Measurements from ENCODE around the gene MAP7D1.

MAP7D1 gene

GRCh38 chr1:36162680-36163239 is 6.8 kb downstream of the MAP7D1 start:
- no peak for FAIRE-seq
- no peak for DNase-seq (ENCODE audit: insufficient read length, low spot score)
- no peak for TF ChIP-seq CTCF (IDR thresholded peaks at IDR 0.05; ENCODE audit: insufficient read depth, missing control alignments)

GRCh38 chr1:36163426-36163825 is 7.5 kb downstream of the MAP7D1 start:
- TF ChIP-seq CTCF (IDR thresholded peaks at IDR 0.05; ENCODE audit: insufficient read depth, missing control alignments), result no peak
- FAIRE-seq (no peak), DNase-seq (ENCODE audit: insufficient read length, low spot score) (no peak)

DNA sequence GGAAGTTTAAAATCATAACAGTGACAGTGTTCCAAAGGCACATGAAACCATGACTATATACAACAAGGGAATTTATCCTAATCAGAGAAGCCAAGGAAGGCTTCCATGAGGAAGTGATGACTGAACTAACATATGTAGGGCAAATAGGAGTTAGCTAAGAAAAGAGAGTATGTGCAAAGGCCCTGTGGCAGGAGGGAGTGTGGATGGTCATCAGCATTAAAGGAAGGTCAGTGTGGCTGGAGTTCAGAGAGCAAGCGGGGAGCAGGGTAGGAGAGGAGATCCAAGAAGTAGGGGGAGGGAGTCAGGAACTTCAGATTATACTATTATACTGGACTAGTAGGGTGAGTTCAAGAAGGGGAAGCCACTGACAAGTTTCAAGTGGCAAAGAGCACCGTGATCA is 8.4 kb downstream of the MAP7D1 start:
- FAIRE-seq (no peak), DNase-seq (ENCODE audit: insufficient read length, low spot score) (no peak)
- no peak for TF ChIP-seq CTCF (IDR thresholded peaks at IDR 0.05; ENCODE audit: insufficient read depth, missing control alignments)

DNA sequence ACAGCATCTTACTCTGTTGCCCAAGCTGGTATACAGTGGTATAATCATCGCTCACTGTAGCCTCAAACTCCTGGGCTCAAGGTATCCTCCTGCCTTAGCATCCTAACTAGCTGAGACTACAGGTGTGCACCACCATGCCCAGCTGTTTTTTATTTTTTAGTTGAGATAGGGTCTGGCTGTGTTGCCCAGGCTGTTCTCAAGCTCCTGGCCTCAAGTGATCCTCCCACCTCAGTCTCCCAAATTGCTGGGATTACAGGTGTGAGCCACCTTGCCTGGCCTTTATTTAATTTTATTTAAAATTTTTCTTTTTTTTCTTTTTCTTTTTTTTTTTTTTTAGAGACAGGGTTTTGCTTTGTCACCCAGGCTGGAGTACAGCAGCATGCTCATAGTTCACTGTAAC is 9.2 kb downstream of the MAP7D1 start:
- FAIRE-seq, result no peak
- no peak for DNase-seq (ENCODE audit: insufficient read length, low spot score)
- TF ChIP-seq CTCF (IDR thresholded peaks at IDR 0.05; ENCODE audit: insufficient read depth, missing control alignments), result no peak

DNA sequence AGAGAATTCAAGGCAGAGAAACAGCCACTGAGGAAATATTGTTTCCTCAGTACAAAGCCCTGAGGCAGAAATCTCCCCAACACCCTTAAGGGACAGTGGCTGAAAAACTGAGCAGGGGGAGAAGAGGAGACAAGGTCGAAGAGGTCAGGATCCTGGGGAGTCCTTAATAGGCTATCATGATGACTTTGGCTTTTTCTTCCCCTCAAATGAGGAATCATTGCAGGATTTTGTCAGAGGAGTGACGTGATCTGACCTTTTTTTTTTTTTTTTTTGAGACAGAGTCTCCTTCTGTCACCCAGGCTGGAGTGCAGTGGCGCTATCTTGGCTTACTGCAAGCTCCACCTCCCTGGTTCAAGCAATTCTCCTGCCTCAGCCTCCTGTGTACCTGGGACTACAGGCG is 10.2 kb downstream of the MAP7D1 start:
- TF ChIP-seq CTCF (IDR thresholded peaks at IDR 0.05; ENCODE audit: insufficient read depth, missing control alignments), result no peak
- no peak for DNase-seq (ENCODE audit: insufficient read length, low spot score)
- no peak for FAIRE-seq

GRCh38 chr1:36166938-36167905 is 11.3 kb downstream of the MAP7D1 start:
- no peak for DNase-seq (ENCODE audit: insufficient read length, low spot score)

More at GRCh38 chr1:36166938-36167905, 11.3 kb downstream of the MAP7D1 start:
- no peak for TF ChIP-seq CTCF (IDR thresholded peaks at IDR 0.05; ENCODE audit: insufficient read depth, missing control alignments)
- FAIRE-seq, result no peak

Measured in D721Med (cell line).